Measurements from ENCODE around the gene DGKA.

The DGKA gene

GRCh38 chr12:55931780-55932550 is 1.0 kb downstream of the DGKA start:
- no peak for DNase-seq (ENCODE audit: low read depth, low spot score)

GRCh38 chr12:55932551-55932910 is 1.6 kb downstream of the DGKA start:
- no peak for DNase-seq (ENCODE audit: low read depth, low spot score)

GRCh38 chr12:55933169-55933798 is 2.3 kb downstream of the DGKA start:
- no peak for DNase-seq (ENCODE audit: low read depth, low spot score)

- DNase-seq (ENCODE audit: low read depth, low spot score): no peak
Measured at GRCh38 chr12:55933799-55934742, 3.1 kb downstream of the DGKA start.

GRCh38 chr12:55934773-55935172 is 3.8 kb downstream of the DGKA start:
- no peak for DNase-seq (ENCODE audit: low read depth, low spot score)

- DNase-seq (ENCODE audit: low read depth, low spot score): no peak
Measured at GRCh38 chr12:55935738-55936151, 4.8 kb downstream of the DGKA start.

GRCh38 chr12:55937981-55938380 is 7.0 kb downstream of the DGKA start:
- DNase-seq (ENCODE audit: low read depth, low spot score): no peak

- DNase-seq (ENCODE audit: low read depth, low spot score): no peak
Measured at GRCh38 chr12:55938826-55939501, 8.0 kb downstream of the DGKA start.

GRCh38 chr12:55940065-55940732 is 9.2 kb downstream of the DGKA start:
- DNase-seq (ENCODE audit: low read depth, low spot score): peak; percentile 71

- DNase-seq (ENCODE audit: low read depth, low spot score): no peak
Measured at GRCh38 chr12:55942055-55942454, 11.1 kb downstream of the DGKA start.

GRCh38 chr12:55942577-55943136 is 11.7 kb downstream of the DGKA start:
- no peak for DNase-seq (ENCODE audit: low read depth, low spot score)

- DNase-seq (ENCODE audit: low read depth, low spot score): no peak
Measured at GRCh38 chr12:55946553-55946952, 15.6 kb downstream of the DGKA start.

- DNase-seq (ENCODE audit: low read depth, low spot score): no peak
Measured at GRCh38 chr12:55955344-55955743, 24.4 kb downstream of the DGKA start.

- no peak for DNase-seq (ENCODE audit: low read depth, low spot score)
Measured at GRCh38 chr12:55955800-55956508, 25.0 kb downstream of the DGKA start.

GRCh38 chr12:55957106-55957859 is 26.3 kb downstream of the DGKA start:
- no peak for DNase-seq (ENCODE audit: low read depth, low spot score)

GRCh38 chr12:55963760-55964159 is 32.8 kb downstream of the DGKA start:
- DNase-seq (ENCODE audit: low read depth, low spot score): no peak

GRCh38 chr12:55965240-55965639 is 34.3 kb downstream of the DGKA start:
- DNase-seq (ENCODE audit: low read depth, low spot score): no peak

GRCh38 chr12:55965941-55966407 is 35.0 kb downstream of the DGKA start, which contains the start of gene PMEL:
TSS of gene PMEL (minus strand) at chr12:55966042. CDS start at chr12:55966011, 31 bp downstream.
- no peak for DNase-seq (ENCODE audit: low read depth, low spot score)

Data from activated CD4-positive, CD25-positive, alpha-beta regulatory T cell treated with anti-CD3 and anti-CD28 coated beads, Interleukin-2, amount 50 U/mL, for 16 hours (primary cell).